ENCODE data around the gene CALHM2.

DNA sequence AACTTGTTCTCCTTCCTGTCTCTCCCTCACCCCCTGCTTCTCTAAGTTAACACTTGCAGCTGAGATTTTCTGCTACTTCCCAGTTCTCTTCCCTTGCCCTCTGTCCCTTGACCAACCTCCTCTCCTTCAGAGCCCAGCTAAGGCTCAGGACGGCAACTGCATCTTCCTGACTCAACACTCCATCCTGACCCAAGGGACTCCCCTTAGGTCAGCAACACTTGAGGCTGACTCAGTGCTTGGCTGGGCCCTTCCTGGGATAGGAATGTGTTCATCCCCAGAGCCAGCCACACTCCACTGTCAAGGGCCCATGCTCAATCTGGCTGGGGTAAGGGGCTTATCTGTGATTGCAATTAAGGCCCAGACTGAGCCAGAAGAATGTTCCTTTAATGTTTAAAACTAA lies 3.4 kb downstream of the CALHM2 start:
- no peak for TF ChIP-seq EP300 (IDR thresholded peaks at IDR 0.05)
- TF ChIP-seq, protein P1, sequence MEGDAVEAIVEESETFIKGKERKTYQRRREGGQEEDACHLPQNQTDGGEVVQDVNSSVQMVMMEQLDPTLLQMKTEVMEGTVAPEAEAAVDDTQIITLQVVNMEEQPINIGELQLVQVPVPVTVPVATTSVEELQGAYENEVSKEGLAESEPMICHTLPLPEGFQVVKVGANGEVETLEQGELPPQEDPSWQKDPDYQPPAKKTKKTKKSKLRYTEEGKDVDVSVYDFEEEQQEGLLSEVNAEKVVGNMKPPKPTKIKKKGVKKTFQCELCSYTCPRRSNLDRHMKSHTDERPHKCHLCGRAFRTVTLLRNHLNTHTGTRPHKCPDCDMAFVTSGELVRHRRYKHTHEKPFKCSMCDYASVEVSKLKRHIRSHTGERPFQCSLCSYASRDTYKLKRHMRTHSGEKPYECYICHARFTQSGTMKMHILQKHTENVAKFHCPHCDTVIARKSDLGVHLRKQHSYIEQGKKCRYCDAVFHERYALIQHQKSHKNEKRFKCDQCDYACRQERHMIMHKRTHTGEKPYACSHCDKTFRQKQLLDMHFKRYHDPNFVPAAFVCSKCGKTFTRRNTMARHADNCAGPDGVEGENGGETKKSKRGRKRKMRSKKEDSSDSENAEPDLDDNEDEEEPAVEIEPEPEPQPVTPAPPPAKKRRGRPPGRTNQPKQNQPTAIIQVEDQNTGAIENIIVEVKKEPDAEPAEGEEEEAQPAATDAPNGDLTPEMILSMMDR (IDR thresholded peaks at IDR 0.05): no peak
- no peak for TF ChIP-seq POLR2A (IDR thresholded peaks at IDR 0.05)
